ENCODE results near the gene PDZD8.
"Not testable (repeated sequence)": the region's sequence is repeated elsewhere in the genome, so short reads cannot be mapped to it uniquely, and the experiment has no call there.

The PDZD8 gene

GRCh38 chr10:117249493-117250093 lies 125.6 kb downstream of the PDZD8 start:
- DNase-seq: no peak

GRCh38 chr10:117248750-117249465 lies 126.3 kb downstream of the PDZD8 start:
- DNase-seq: no peak

GRCh38 chr10:117246997-117247671 lies 128.1 kb downstream of the PDZD8 start:
- no peak for DNase-seq

- DNase-seq: no peak
These were observed 132.8 kb downstream of the PDZD8 start for GRCh38 chr10:117242463-117242832.

DNA sequence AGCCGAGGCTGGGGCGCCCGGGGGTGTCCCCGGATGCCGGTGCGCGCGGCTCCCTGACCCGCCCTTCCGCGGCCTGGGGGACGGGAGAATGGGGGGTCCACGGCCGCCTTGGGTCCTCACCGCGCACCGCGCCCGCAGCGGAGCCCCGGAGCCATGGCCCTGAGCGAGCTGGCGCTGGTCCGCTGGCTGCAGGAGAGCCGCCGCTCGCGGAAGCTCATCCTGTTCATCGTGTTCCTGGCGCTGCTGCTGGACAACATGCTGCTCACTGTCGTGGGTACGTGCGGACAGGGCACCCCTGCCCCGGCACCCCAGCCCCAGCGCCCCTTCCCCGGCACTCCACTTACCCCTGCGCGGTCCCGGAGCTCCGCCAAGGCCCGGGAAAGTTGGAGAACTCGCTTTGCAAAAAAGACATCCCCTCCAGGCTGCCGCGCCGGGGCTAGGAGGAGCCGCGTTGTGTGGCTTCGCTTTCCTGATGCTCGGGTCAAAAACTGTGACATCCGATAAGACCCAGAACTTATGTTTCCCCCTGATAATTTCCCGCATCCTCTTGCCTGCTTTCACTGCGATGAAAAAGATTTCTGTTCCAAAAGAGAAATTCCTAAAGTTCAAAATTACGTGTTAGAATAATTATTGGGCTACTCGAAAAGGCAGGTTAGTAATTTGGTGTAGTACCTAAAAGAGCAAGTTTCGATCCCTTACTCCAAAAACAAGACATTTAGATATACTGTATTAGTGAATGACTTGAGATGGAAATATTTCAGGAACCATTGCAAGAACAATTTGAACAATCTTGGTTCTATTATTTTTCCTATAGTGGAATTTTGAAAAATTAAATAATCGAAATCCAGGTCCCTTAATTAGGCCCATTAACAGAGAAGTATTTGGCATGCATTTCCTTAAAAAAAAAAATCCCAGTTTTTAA lies 133.4 kb downstream of the PDZD8 start:
- no peak for DNase-seq

- DNase-seq: no peak
These were observed 134.4 kb downstream of the PDZD8 start, which contains the start of gene SLC18A2 for GRCh38 chr10:117240621-117241529. SLC18A2 (plus strand) TSS chr10:117241114; CDS start chr10:117241694, 580 bp downstream.

DNA sequence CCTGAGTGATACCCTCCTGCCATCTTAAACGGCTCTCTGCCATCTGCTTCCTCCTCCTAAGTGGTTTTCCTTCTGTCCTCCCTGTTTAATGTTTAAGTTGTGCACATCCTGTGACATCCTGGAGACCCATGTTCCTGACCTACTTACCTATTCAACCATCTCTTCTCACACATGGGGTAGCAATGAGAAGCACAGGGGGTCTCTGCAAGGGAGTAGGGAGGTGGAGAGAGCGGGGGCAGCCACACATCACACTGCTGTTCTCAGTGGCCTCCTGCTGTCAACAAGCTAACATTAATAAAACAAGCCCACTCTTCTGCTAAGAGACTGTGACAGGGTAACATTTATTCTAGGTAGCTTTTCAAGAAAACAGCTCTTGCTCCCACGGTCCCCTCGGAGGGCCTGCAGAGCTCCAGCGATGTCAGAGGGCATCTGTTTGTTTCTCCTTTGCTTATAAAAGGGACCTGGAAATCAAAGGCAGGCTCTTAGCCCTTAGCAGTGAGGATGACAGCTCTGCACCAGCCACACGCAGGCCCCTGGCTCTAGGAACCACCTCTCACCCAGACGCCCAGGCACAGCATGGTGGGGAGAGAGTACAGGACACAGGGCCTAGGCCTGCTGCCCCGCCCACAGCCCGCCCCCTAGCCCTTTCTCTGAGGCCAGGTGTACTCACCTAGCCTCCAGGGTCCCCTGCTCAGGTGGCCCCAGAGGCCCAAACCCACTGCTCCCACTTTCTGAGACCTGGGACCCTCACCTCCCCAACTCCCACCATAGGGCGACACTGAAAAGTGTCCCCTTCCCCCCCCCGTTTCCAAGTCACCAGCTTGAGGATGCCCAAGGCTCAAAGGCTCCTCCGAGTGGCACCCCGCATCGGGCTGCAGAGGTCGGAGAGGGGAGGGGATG lies 135.3 kb downstream of the PDZD8 start:
- no peak for DNase-seq

GRCh38 chr10:117239051-117239450 lies 136.2 kb downstream of the PDZD8 start:
- DNase-seq: no peak

DNA sequence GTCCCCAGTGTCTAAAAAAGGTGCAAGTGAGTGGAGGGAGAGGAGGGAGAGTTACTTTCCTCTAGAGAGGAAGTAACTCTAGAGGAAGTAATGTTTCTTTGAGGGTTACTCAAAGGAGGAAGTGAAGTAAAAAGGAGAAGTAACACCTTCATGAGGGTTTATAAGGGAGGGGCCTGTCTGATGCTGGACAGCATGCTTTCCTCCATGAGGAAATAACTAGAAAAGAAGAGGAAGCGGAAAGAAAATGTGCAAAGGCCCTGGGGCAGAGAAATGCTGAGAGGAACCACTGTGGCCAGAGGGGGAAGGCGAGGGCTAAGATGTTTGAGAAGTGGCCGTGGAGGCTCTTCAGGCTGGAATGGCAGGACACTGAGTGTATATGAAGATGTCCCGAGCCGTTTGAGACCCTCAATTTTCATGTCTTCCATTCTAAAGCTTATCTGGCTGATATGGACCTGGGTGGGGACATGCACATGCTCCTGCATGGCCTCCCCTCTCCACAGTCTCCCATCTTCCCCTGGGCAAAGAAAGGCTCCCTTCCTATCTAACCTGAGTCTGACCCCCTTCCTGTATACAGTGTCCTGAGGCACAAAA lies 137.7 kb downstream of the PDZD8 start:
- DNase-seq: no peak

GRCh38 chr10:117230107-117230506 lies 145.1 kb downstream of the PDZD8 start:
- not testable (repeated sequence) for DNase-seq

GRCh38 chr10:117228210-117228609 lies 147.0 kb downstream of the PDZD8 start:
- DNase-seq: no peak
